PFSK-1 (cell line): ENCODE results near the gene SS18L1.

Experiments used
- FOXP2 ChIP-seq: optimal IDR thresholded peaks from 2 replicates; pipeline ENCODE3; 2011; ENCODE audit warnings: borderline replicate concordance, control low read depth, inconsistent platforms; ENCODE audit not compliant: insufficient read depth; ENCODE audit errors: extremely low read length, extremely low read depth
- POLR2AphosphoS5 ChIP-seq: IDR thresholded peaks from 2 replicates; pipeline ENCODE4 v1.6.1; 2012; ENCODE audit warnings: low read depth, mild to moderate bottlenecking, control low read depth, low read length, moderate library complexity
- SIN3A ChIP-seq: IDR thresholded peaks from 2 replicates; pipeline ENCODE4 v1.6.1; 2012; ENCODE audit warnings: mild to moderate bottlenecking, low read length, moderate library complexity, borderline replicate concordance; ENCODE audit not compliant: insufficient read depth

GRCh38 chr20:62147125-62147524, 3.6 kb downstream of the SS18L1 start:
- TF ChIP-seq POLR2AphosphoS5: no peak
- TF ChIP-seq SIN3A: no peak
- TF ChIP-seq FOXP2: no peak
